Measurements from ENCODE around the gene ESYT2. TPM values are rescaled to one million over a fixed set of nuclear protein-coding genes. Genes with fewer than 3 reads are reported as not detected.
A peak's percentile ranks its signal among the peaks of the same experiment; 100 is the strongest.

Gene ESYT2
- total and polyA plus RNA-seq, 7 donors: 27.5 to 63.4 (median 44.0) TPM

DNA sequence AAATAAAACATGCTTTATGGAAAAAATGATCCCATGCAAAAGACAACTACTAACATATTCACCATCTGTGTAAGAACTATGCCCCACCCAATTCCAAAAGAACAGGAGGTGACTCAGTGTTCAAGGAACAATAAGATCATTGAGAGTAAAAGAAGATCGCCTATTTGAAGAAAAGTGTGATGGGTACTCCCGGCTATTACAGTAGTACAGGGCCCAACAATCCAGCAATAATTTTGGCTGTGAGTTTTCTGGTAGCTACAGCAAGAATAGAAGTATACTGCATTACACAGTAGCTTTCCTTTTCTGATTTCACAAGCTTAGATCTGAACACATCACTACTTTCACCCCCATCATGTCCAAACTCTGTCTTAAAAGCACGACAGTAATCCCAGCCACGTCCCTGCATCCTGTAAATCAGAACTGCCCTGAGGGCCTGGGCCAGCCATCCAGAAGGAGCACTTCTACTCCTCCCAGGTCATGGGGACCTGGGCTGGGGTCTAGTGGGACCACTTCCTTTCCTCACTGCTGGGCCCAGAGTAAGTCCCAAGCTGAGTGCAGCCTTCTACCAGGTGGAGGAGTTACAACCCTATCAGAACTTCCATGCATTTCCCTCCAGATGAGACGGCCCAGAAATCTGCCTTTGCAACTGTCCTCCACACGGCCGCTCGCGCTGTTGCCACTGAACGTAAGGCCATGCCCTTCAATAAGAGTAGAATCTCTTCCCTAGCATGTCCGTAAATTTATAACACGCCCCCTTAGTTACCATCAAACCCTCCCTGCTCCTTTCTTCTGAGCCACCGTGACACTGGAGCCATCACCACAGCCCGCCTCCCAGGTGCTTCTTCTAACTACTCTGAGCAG lies 7.9 kb downstream of the ESYT2 start:
- peaks cover 60% of the 10 kb centered on the region for H3K4me1 ChIP-seq
- no peak overlapping the region for H3K4me3 ChIP-seq
- no peaks in the 10 kb centered on the region for H3K27me3 ChIP-seq (ENCODE audit: insufficient read depth in 3 of 3, low read length in 2 of 3)
- 60 to 71% (median 60%) methylated on average over 14 of the region's 14 CpGs for WGBS, 3 donors
- no peaks in the 10 kb centered on the region for H3K9me3 ChIP-seq
- intact Hi-C loops (cut with DNase I): no loop called here
- no peak for ATAC-seq
- TF ChIP-seq, protein P1, sequence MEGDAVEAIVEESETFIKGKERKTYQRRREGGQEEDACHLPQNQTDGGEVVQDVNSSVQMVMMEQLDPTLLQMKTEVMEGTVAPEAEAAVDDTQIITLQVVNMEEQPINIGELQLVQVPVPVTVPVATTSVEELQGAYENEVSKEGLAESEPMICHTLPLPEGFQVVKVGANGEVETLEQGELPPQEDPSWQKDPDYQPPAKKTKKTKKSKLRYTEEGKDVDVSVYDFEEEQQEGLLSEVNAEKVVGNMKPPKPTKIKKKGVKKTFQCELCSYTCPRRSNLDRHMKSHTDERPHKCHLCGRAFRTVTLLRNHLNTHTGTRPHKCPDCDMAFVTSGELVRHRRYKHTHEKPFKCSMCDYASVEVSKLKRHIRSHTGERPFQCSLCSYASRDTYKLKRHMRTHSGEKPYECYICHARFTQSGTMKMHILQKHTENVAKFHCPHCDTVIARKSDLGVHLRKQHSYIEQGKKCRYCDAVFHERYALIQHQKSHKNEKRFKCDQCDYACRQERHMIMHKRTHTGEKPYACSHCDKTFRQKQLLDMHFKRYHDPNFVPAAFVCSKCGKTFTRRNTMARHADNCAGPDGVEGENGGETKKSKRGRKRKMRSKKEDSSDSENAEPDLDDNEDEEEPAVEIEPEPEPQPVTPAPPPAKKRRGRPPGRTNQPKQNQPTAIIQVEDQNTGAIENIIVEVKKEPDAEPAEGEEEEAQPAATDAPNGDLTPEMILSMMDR (IDR thresholded peaks at IDR 0.05): no peak
- peak overlapping the region; percentile 71 for H3K27ac ChIP-seq
- peaks cover 0 to 5% of the 10 kb centered on the region in 2 donors for H3K36me3 ChIP-seq (ENCODE audit: insufficient read depth in 1 of 2, low read depth in 1 of 2)
- peak in 1 of 2 donors; percentile 15 for DNase-seq

DNA sequence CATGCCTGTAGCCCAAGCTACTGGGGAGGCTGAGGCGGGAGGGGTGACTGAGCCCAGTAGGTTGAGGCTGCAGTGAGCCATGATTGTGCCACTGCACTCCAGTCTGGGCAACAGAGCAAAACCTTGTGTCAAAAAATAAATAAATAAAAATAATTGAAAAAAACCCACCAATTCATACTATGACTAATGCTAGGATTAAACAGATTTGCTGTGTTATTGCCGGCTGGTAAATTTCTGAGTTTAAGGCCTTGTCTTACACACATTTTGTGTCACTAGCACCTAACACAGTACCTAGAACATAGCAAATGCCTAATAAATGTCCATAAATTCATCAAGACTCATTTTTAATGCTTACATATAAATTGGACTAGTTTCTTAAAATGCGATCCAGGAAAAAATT lies 8.7 kb downstream of the ESYT2 start:
- intact Hi-C loops (cut with DNase I): no loop called here
- Histone ChIP-seq H3K9me3 (no peaks in the 10 kb centered on the region), H3K27ac (peak overlapping the region; percentile 71), H3K36me3 (ENCODE audit: insufficient read depth in 1 of 2, low read depth in 1 of 2) (no peaks in the 10 kb centered on the region), H3K27me3 (ENCODE audit: insufficient read depth in 3 of 3, low read length in 2 of 3) (no peaks in the 10 kb centered on the region), H3K4me1 (peaks cover 65% of the 10 kb centered on the region), H3K4me3 (no peak overlapping the region)
- DNase-seq (no peak), ATAC-seq (no peak)
- TF ChIP-seq, protein P1 (IDR thresholded peaks at IDR 0.05): no peak
- WGBS, 3 donors: 79 to 85% (median 82%) methylated on average over 3 of the region's 3 CpGs

DNA sequence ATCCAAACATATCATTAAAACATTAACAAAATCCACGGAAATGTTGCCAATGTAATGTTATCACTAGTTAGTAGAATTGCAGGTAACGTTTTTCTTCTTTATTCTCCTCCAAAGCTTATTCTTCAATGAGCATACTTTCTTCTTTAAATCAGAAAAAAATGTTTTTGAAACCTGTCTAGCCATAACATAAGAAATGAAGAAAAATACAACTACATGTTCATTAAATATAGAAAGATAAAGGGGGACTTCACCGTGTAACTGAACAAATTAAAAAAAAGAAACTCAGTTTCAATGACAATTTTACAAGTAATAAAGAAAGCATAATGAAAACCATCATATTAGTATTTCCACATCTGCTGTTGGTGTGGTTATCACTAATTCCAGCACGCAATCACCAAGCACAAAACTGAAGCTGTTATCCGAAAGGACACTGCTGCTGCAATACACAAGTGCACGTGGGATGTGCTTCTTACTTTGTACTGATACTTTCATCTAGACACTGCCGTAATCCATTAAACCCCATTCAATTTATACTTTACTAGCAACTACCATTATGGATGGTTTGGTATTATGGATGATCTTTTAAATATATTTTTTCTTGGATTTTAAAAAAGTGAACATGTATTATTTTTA lies 9.6 kb downstream of the ESYT2 start:
- peak overlapping the region; percentile 7 for H3K4me3 ChIP-seq
- no peak for ATAC-seq
- peak overlapping the region; percentile 95 for H3K27ac ChIP-seq
- no peak for DNase-seq
- TF ChIP-seq, protein P1 (IDR thresholded peaks at IDR 0.05): no peak
- intact Hi-C loops (cut with DNase I): loop anchor here in 1 of 2 donors (5.0 kb wide), 1 partner anchor 37 kb away; no protein-coding TSS in a partner anchor
- no peaks in the 10 kb centered on the region for H3K36me3 ChIP-seq (ENCODE audit: insufficient read depth in 1 of 2, low read depth in 1 of 2)
- H3K4me1 ChIP-seq: peaks cover 73% of the 10 kb centered on the region
- H3K27me3 ChIP-seq (ENCODE audit: insufficient read depth in 3 of 3, low read length in 2 of 3): no peaks in the 10 kb centered on the region
- H3K9me3 ChIP-seq: no peaks in the 10 kb centered on the region
- 71 to 79% (median 79%) methylated on average over 7 of the region's 7 CpGs for WGBS, 3 donors

DNA sequence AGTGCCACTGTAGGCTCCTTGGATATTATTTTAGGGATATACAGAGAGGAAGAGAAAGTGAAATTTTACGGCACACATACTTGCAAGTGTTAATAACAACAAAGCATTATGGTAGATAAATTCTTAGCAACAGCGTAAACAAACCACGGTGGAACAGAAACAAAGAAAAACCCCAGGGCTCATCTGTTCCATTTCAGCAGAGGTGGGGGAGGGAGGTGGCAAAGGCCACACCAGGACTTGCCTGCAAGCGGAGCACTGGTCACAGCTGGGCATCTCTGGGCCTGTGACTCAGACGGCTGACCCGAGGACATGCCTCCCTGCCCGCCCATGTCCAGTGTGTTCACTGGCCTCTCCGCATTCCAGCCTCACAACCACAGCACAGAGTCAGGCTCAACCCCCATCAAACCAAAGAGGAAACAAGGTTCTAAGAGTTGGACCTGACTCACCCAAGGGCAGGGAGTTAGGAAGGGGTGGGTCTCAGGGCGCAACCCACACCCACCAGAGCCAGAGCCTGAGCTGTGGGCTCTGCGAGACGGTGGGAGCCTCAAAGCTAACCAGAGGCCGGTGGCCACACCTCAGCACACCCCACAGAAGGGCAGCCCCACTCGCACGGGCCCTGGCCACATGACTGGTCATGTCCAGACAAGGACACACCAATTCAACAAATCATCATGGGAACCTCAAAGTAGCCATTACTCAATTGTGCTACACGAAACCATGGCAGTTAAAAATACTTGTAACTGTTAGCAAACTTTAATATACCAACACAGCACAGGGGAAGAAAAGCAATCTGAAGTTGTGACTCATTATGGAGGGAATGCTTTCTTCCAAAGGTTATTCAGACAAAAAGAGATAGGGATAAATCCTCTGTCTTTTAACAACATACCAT lies 10.7 kb downstream of the ESYT2 start:
- peaks cover 70% of the 10 kb centered on the region for H3K4me1 ChIP-seq
- intact Hi-C loops (cut with DNase I): loop anchor here in 1 of 2 donors (5.0 kb wide), 1 partner anchor 36 kb away; no protein-coding TSS in a partner anchor

More for the DNA sequence above, 10.7 kb downstream of the ESYT2 start:
- Histone ChIP-seq H3K36me3 (ENCODE audit: insufficient read depth in 1 of 2, low read depth in 1 of 2) (no peaks in the 10 kb centered on the region), H3K4me3 (peak overlapping the region; percentile 52), H3K27ac (peak overlapping the region; percentile 95), H3K9me3 (no peaks in the 10 kb centered on the region), H3K27me3 (ENCODE audit: insufficient read depth in 3 of 3, low read length in 2 of 3) (no peaks in the 10 kb centered on the region)
- DNase-seq: peak; percentile 92 to 96
- 5 to 11% (median 8%) methylated on average over 15 of the region's 15 CpGs for WGBS, 3 donors
- ATAC-seq: peak; percentile 94 to 97 (median 96)
- TF ChIP-seq, protein P1 (IDR thresholded peaks at IDR 0.05): no peak

Data from psoas muscle (tissue), 8 donors.